Central memory CD4-positive, alpha-beta T cell (primary cell): ENCODE results near the gene TMEM233.

Experiments
- DNase-seq: peaks from one replicate; pipeline ENCODE4 v3.0.0; 2022

TMEM233 gene

DNA sequence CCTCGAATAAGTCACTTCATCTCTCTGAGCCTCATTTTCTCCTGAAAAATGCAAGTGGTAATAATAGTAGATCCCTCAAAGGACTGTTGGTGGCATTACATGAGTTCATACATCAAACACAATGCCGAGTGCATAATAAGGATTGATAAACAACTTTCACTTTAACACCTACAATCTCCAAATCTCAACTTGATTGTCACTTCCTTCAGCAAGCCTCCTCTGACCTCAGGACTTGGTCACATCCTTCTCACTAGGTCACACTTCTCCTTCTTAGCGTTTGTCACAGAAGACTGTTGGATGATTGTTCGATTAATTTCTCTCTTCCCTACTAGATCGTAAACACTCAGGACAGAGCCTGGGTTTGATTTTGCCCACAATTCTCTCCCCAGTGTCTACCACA lies 66.5 kb downstream of the TMEM233 start:
- no peak for DNase-seq

- no peak for DNase-seq
Observed at GRCh38 chr12:119661882-119662281, 68.3 kb downstream of the TMEM233 start.

- no peak for DNase-seq
Observed at GRCh38 chr12:119664642-119665041, 71.1 kb downstream of the TMEM233 start.

DNA sequence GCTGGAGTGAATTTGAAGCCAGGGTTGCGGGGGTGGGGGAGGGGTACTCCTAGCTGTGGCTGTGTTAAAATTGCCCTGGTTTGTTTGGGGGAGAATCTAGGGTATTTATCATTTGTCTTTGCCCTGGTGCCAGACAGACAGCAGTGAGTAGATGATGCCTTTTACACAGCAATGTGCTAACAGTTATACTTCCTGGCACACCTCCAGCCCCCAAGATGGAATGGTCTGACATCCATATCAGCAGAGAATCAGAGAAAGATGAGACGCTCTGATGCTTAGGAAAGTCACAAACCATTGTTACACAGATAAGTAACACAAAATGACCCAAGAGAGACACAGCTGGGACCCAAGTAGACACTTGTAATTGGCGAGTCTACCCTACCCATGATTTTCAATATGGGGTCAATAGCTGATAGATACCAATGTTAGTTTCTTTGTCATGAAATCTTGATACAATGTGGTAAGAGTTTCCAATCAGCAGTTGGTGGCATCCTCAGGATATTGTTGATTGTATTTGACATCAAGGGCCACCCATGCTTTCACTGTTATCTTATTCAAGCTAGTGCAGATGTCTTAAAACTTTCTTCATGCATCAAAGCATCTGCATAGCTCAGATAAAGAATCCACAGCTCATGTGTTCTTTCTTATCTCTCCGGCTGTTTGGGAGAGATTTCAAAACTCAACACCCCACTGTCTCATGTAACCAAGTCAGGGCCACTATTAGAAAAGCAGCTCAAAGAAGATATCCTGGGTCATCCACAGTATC lies 71.8 kb downstream of the TMEM233 start:
- no peak for DNase-seq

- DNase-seq: no peak
Observed at GRCh38 chr12:119666226-119666795, 72.7 kb downstream of the TMEM233 start.

DNA sequence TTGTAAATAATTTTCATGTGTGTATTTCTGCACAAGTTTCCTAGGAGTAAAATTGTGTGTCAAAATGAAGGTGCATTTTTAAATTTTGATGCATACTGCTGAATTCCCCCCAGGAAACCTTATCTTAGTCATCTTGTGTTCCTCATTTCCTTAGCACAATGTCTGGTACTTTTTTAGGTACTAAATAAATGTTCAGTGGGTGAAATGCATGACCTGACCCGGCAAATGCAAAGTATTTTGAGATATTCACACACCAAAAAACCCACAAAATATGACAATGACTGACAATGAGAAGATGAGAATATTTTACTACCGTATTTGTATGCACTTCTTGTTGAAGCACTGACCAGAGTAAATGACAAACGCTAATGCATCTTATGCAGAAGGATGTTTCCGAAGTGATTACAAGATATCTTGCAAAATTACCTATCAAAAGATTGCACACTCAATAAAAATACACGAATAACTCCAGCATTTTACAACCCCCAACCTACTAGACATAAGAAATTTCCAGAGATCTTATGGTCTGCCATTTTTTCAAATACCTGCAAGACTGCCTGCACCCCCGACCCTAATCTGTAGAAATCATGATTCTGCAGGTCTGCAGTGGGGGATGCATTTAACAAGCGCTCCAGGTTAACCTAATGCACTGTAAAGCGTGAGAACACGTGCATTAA lies 73.5 kb downstream of the TMEM233 start:
- DNase-seq: no peak

GRCh38 chr12:119667577-119668323 lies 74.2 kb downstream of the TMEM233 start, which contains the start of gene PRKAB1:
TSS of gene PRKAB1 (plus strand) at chr12:119668133. CDS start at chr12:119668245, 112 bp downstream.
- DNase-seq: peak; percentile 96

DNA sequence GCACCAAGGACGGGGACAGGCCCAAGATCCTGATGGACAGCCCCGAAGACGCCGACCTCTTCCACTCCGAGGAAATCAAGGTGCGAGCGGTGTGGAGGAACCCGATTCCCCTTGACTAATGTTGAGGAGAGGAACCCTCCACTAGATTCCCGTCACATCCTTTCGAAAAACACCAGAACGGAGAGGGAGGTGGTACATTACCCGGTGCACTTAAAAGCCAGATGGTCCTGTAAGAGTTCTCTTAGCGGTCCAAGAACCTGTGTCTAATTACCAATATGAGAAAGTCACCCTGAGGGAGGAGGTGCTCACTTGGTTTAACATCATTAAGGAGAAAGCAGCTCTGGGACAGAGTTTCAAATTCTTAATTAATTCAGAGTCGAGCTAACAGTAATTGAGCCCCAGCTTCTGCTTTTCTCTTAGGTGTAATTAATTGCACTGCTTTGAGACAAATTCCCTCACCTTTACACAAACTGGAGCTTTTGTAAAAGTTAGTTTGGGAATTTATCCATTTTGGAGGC lies 74.8 kb downstream of the TMEM233 start:
- DNase-seq: no peak

GRCh38 chr12:119669744-119670472 lies 76.3 kb downstream of the TMEM233 start:
- no peak for DNase-seq

- DNase-seq: no peak
Observed at GRCh38 chr12:119671070-119671469, 77.5 kb downstream of the TMEM233 start.

DNA sequence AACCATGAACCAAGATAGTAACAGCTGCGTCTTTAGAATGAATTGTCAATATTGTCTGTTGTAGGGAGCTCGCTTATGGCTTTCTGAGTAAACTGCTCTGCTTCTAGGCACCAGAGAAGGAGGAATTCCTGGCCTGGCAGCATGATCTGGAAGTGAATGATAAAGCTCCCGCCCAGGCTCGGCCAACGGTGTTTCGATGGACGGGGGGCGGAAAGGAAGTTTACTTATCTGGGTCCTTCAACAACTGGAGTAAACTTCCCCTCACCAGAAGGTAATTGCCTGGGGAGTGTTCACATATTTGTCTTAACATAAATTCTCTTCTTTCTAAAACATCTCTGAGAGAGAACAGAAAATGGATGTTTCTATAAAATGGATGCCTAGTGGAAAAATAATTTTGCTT lies 78.6 kb downstream of the TMEM233 start:
- no peak for DNase-seq

GRCh38 chr12:119673634-119674033 lies 80.1 kb downstream of the TMEM233 start:
- DNase-seq: no peak

DNA sequence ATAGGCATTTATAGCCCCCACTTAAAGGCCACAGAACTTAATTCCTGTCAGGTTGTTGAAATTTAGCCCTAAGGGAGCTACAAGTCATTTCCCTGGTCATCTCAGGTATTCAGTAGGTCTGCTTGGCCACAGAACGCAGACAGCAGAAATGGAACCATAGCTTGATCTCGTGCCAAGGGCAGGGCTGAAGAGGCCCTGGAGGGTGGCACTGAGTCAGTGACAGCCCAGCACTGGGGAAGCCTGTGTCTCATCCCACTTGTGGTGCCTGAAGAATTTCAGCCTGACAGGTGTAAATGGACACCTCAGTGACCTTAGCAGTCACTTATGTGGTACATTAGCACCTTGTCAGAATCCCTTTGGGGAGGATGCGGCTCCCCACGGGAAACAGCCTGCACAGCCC lies 81.0 kb downstream of the TMEM233 start:
- no peak for DNase-seq

- DNase-seq: no peak
Observed at GRCh38 chr12:119676022-119676421, 82.4 kb downstream of the TMEM233 start.

- DNase-seq: no peak
Observed at GRCh38 chr12:119676573-119676972, 83.0 kb downstream of the TMEM233 start.

GRCh38 chr12:119678459-119678858 lies 84.9 kb downstream of the TMEM233 start:
- DNase-seq: no peak

- no peak for DNase-seq
Observed at GRCh38 chr12:119679081-119679480, 85.5 kb downstream of the TMEM233 start.

- no peak for DNase-seq
Observed at GRCh38 chr12:119679490-119679889, 85.9 kb downstream of the TMEM233 start.

DNA sequence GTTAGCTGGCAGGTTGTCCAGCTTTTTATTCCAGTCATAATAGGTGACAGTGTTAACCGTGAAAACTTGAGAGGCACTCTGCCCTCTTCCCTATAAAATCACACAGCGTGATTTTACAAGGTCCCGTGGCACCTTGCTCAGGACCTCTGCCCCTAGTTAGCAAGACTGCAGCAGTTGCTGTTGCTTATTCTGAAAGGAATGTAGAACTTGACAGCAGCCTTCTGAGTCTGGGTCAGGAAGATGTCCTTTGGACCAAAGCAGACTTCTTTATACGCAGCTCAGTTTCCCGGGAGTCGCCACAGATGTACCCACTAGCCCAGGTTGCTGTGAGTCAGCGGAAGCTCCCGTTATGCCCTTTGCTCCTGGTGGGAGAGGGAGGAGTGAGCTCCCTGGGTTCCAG lies 87.5 kb downstream of the TMEM233 start:
- DNase-seq: no peak

DNA sequence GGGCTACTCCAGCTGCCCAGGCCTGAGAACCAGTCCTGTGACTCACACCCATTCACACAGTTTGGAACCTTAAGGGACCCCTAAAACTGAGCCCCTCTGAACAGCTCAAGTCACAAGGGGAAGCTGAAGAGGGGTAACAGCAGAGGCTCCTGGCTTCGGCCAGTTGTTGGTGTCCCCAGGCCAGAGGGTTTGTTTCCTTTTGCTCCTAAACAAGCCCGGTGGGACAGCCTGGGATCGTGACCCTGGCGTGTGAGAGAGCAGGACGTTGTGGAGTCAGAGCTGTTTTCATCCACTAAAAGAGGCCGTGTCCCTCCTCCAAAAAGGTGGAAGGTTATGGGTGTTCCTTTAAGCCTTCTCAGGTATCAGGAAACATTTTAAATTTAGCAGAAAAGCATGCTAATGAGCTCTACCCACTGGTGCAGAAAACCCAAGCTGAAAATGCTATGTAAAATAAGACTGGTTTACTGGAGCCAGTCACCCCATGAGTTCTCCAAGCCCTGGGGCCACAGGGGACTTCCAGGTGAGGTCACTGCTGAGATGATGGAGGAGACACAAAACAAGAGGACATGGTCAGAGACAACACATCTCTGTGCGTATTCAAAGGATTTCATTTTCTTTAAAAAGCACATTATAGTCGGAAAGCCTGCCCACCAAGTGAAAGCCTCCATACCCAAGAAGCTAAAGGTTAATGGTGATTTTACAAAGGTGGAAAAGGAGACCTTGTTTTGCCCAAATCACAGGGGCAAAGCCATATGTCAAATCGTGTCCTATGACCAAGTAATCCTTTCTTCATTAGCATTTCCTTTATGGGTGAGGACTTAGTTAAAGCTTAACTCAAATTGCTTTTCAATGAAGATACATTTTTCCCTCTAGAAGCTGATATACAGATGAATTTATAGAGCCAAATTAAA lies 88.4 kb downstream of the TMEM233 start:
- DNase-seq: no peak

DNA sequence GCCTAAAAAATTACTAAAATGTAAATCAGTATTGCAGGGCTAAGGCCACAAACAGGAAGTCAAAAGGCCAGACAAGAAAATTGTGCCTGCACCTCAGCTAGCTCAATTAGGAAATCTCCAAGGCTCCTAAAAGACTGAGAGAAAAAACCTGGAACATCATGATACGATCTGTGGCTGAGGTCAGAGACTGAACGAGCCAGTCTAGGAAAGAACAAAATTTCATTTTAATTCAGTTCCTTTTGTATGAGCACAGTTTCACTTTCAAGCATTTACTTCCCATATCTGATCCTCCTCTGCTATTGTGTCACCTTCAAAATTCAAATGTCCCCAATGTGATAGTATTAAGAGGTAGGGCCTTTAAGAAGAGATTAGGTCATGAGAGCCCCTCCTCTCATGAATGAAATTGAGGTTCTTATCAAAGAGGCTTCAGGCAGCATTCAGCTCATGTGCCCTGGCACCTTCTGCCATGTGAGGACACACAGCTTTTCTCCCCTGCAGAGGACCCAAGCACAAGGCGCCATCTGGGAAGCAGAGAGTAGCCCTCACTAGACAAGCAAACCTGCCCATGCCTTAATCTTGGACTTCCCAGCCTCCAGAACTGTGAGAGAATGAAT lies 89.2 kb downstream of the TMEM233 start:
- DNase-seq: no peak
